DMS 273 treated with DMSO at 0.1 percent for 48 hours (cell line): ENCODE results near the gene NIPAL4.

Experiments used
- DNase-seq: peaks from one replicate; lab custom pipeline; 2025; lab: John Stamatoyannopoulos, UW

NIPAL4 gene

GRCh38 chr5:157516626-157517325 lies 56.8 kb downstream of the NIPAL4 start:
- no peak for DNase-seq

- DNase-seq, result no peak
Observed at GRCh38 chr5:157518963-157519362, 59.0 kb downstream of the NIPAL4 start.

GRCh38 chr5:157519579-157520253 lies 59.7 kb downstream of the NIPAL4 start:
- DNase-seq, result no peak

- no peak for DNase-seq
Observed at GRCh38 chr5:157520911-157521703, 61.1 kb downstream of the NIPAL4 start.

GRCh38 chr5:157521704-157522029 lies 61.7 kb downstream of the NIPAL4 start:
- no peak for DNase-seq

- no peak for DNase-seq
Observed at GRCh38 chr5:157523976-157524375, 64.0 kb downstream of the NIPAL4 start.
